HL-60 (cell line): ENCODE measurements around the gene RGCC.

Experiments
- DNase-seq, 2 experiments: peaks; one replicate each; pipeline ENCODE4 v3.0.0-alpha.2; 2010 to 2020; ENCODE audit warnings: low read depth in 1 of 2, low spot score in 1 of 2
- H3K27ac ChIP-seq: fragments of 250-450 bp; sonication (Bioruptor Pico); replicated peaks from 2 replicates; pipeline ENCODE4 v1.5.1; 2020; ENCODE audit warnings: mild to moderate bottlenecking, moderate library complexity
- H3K27me3 ChIP-seq: fragments of 250-450 bp; sonication (Bioruptor Pico); 2 replicates; pipeline ENCODE4 v1.5.1; 2021; ENCODE audit warnings: mild to moderate bottlenecking, moderate library complexity; ENCODE audit not compliant: insufficient read depth, poor library complexity, severe bottlenecking
- H3K4me3 ChIP-seq: replicated peaks from 2 replicates; pipeline ENCODE4 v1.5.1; 2011; ENCODE audit warnings: mild to moderate bottlenecking, control low read depth, low read length; ENCODE audit not compliant: insufficient read depth
- GABPA ChIP-seq: IDR thresholded peaks from 2 replicates; pipeline ENCODE4 v1.6.1; 2012; ENCODE audit warnings: low read depth
- POLR2AphosphoS5 ChIP-seq: IDR thresholded peaks from 2 replicates; pipeline ENCODE4 v1.6.1; 2012; ENCODE audit warnings: low read depth
- SPI1 ChIP-seq: IDR thresholded peaks from 2 replicates; pipeline ENCODE4 v1.6.1; 2012; ENCODE audit warnings: low read depth, mild to moderate bottlenecking, borderline replicate concordance
- TF ChIP-seq, protein P1 (sequence below): IDR thresholded peaks from 2 replicates; pipeline ENCODE4 v1.6.1; 2012; ENCODE audit warnings: low read depth; ENCODE audit not compliant: insufficient replicate concordance
- TF ChIP-seq, protein P2 (sequence below): IDR thresholded peaks from one replicate; pipeline ENCODE4 v1.5.1; 2011; ENCODE audit warnings: low read length, control low read depth, inconsistent platforms; ENCODE audit not compliant: insufficient read depth

RGCC gene

DNA sequence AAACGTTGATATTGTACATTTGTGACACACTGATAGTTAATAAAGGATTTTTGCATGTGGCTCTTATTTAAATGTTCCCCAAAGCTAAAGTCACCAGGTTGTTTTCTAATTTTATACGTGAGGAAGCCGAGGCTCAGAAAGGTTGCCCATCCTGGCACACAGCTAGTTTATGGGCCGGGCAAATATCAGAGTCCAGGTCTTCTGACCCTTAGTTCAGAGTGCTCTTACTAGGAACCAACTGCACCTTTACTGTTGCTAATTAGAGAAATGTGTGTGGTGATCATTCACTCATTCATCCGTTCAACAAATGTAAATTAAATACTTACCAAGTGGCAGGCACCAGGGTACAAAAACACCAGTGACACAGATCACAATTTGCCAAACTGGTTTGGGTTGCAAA lies 46.3 kb upstream of the RGCC start:
- TF ChIP-seq SPI1 (no peak), POLR2AphosphoS5 (no peak), GABPA (no peak)
- TF ChIP-seq, protein P1, sequence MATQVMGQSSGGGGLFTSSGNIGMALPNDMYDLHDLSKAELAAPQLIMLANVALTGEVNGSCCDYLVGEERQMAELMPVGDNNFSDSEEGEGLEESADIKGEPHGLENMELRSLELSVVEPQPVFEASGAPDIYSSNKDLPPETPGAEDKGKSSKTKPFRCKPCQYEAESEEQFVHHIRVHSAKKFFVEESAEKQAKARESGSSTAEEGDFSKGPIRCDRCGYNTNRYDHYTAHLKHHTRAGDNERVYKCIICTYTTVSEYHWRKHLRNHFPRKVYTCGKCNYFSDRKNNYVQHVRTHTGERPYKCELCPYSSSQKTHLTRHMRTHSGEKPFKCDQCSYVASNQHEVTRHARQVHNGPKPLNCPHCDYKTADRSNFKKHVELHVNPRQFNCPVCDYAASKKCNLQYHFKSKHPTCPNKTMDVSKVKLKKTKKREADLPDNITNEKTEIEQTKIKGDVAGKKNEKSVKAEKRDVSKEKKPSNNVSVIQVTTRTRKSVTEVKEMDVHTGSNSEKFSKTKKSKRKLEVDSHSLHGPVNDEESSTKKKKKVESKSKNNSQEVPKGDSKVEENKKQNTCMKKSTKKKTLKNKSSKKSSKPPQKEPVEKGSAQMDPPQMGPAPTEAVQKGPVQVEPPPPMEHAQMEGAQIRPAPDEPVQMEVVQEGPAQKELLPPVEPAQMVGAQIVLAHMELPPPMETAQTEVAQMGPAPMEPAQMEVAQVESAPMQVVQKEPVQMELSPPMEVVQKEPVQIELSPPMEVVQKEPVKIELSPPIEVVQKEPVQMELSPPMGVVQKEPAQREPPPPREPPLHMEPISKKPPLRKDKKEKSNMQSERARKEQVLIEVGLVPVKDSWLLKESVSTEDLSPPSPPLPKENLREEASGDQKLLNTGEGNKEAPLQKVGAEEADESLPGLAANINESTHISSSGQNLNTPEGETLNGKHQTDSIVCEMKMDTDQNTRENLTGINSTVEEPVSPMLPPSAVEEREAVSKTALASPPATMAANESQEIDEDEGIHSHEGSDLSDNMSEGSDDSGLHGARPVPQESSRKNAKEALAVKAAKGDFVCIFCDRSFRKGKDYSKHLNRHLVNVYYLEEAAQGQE: no peak
- TF ChIP-seq, protein P2, sequence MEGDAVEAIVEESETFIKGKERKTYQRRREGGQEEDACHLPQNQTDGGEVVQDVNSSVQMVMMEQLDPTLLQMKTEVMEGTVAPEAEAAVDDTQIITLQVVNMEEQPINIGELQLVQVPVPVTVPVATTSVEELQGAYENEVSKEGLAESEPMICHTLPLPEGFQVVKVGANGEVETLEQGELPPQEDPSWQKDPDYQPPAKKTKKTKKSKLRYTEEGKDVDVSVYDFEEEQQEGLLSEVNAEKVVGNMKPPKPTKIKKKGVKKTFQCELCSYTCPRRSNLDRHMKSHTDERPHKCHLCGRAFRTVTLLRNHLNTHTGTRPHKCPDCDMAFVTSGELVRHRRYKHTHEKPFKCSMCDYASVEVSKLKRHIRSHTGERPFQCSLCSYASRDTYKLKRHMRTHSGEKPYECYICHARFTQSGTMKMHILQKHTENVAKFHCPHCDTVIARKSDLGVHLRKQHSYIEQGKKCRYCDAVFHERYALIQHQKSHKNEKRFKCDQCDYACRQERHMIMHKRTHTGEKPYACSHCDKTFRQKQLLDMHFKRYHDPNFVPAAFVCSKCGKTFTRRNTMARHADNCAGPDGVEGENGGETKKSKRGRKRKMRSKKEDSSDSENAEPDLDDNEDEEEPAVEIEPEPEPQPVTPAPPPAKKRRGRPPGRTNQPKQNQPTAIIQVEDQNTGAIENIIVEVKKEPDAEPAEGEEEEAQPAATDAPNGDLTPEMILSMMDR: no peak
- no peak for DNase-seq
- no peaks in the 10 kb centered on the region for H3K27me3 ChIP-seq
- H3K4me3 ChIP-seq: no peak overlapping the region
- H3K27ac ChIP-seq: no peak overlapping the region

DNA sequence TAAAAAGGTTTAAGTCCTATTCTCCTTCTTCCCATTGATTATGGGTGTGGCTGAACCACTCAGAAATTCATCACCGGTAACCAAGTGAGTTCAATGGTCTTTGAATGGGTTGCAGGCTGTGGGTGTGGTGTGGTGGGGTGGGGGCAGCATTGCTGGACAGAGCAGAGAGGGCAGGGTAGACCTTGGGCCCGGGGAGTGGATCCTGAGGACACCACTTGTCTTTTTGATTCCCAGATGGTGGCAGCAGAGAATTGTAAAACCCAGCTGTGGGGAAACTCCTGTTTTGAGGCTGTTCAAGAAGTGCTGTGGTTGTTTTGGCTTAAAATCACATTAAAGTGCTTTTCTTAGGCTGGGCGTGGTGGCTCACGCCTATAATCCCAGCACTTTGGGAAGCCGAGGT lies 45.8 kb upstream of the RGCC start:
- DNase-seq: peak in 1 of 2 experiments; percentile 46

DNA sequence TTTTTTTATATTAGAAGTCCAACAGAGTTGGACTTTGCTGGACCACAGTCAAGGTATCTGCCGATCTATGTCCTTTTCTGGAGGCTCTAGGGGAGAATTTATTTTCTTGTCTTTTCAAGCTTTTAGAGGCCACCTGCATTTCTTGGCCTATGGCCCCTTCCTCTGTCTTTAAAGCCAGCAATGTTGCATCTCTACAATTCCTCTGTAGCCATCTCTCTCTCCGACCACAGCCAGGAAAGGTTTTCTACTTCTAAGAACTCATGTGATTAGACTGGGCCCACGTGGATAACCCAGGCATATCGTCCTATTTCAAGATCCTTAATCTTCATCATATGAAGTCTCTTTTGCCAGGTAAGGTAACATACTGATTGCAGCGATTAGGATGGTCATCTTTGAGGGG lies 43.5 kb upstream of the RGCC start:
- Histone ChIP-seq H3K27ac (no peak overlapping the region), H3K27me3 (no peaks in the 10 kb centered on the region), H3K4me3 (no peak overlapping the region)
- DNase-seq: no peak
- TF ChIP-seq POLR2AphosphoS5 (no peak), GABPA (no peak), SPI1 (no peak)
- TF ChIP-seq, protein P2: no peak
- TF ChIP-seq, protein P1: no peak

More for the DNA sequence above, 45.8 kb upstream of the RGCC start:
- no peak overlapping the region for H3K27ac ChIP-seq
- no peak overlapping the region for H3K4me3 ChIP-seq
- TF ChIP-seq, protein P1: no peak
- TF ChIP-seq GABPA: no peak
- TF ChIP-seq SPI1: no peak
- TF ChIP-seq POLR2AphosphoS5: no peak
- TF ChIP-seq, protein P2: no peak
- H3K27me3 ChIP-seq: no peaks in the 10 kb centered on the region
